H9 (cell line): ENCODE results near the gene KANSL3. TPM values are rescaled to one million over a fixed set of nuclear protein-coding genes. Genes with fewer than 3 reads are reported as not detected.

Experiments used
- DNase-seq: peaks from one replicate; pipeline ENCODE4 v3.0.0-alpha.2; 2017
- H2AFZ ChIP-seq: one replicate; pipeline ENCODE4 v1.6.1; 2013; ENCODE audit warnings: mild to moderate bottlenecking, low read length, control low read depth, moderate library complexity
- H2AK5ac ChIP-seq: 2 replicates; pipeline ENCODE4 v1.6.1; 2013; ENCODE audit warnings: low read length, control low read depth, mixed read lengths; ENCODE audit not compliant: insufficient read length
- H2BK120ac ChIP-seq: one replicate; pipeline ENCODE4 v1.6.1; 2013; ENCODE audit warnings: low read depth, mild to moderate bottlenecking, low read length, control low read depth, inconsistent platforms; ENCODE audit not compliant: poor library complexity, severe bottlenecking
- H2BK12ac ChIP-seq: 2 replicates; pipeline ENCODE4 v1.6.1; 2013; ENCODE audit warnings: low read length, control low read depth, mixed read lengths, low read depth; ENCODE audit not compliant: insufficient read length
- H2BK15ac ChIP-seq: 2 replicates; pipeline ENCODE4 v1.6.1; 2013; ENCODE audit warnings: low read depth, low read length, control low read depth
- H2BK20ac ChIP-seq: one replicate; pipeline ENCODE4 v1.6.1; 2013; ENCODE audit warnings: low read depth, mild to moderate bottlenecking, low read length, control low read depth, inconsistent platforms; ENCODE audit not compliant: poor library complexity, severe bottlenecking
- H2BK5ac ChIP-seq: 2 replicates; pipeline ENCODE4 v1.6.1; 2013; ENCODE audit warnings: low read length, control low read depth, mixed read lengths; ENCODE audit not compliant: insufficient read length
- H3K14ac ChIP-seq: 2 replicates; pipeline ENCODE4 v1.6.1; 2013; ENCODE audit warnings: low read length, control low read depth; ENCODE audit not compliant: insufficient read depth
- H3K18ac ChIP-seq: 2 replicates; pipeline ENCODE4 v1.6.1; 2013; ENCODE audit warnings: low read depth, mild to moderate bottlenecking, mixed read lengths, low read length, control low read depth; ENCODE audit not compliant: insufficient read length
- H3K23ac ChIP-seq: 2 replicates; pipeline ENCODE4 v1.6.1; 2013; ENCODE audit warnings: low read length, control low read depth, mixed read lengths, low read depth; ENCODE audit not compliant: insufficient read length
- H3K23me2 ChIP-seq: 2 replicates; pipeline ENCODE4 v1.6.1; 2013; ENCODE audit warnings: low read depth, mild to moderate bottlenecking, mixed read lengths, low read length, control low read depth; ENCODE audit not compliant: insufficient read length, poor library complexity, severe bottlenecking
- H3K27ac ChIP-seq: 2 replicates; pipeline ENCODE4 v1.5.1; 2013; ENCODE audit warnings: low read length, control low read depth, mixed read lengths, low read depth; ENCODE audit not compliant: insufficient read length
- H3K27me3 ChIP-seq: 2 replicates; pipeline ENCODE4 v1.6.1; 2013; ENCODE audit warnings: low read length, control low read depth, inconsistent platforms; ENCODE audit not compliant: insufficient read depth
- H3K4ac ChIP-seq: 2 replicates; pipeline ENCODE4 v1.6.1; 2013; ENCODE audit warnings: low read depth, mild to moderate bottlenecking, control low read depth, inconsistent platforms, low read length, moderate library complexity
- H3K4me1 ChIP-seq: 2 replicates; pipeline ENCODE4 v1.6.1; 2013; ENCODE audit warnings: low read length, control low read depth, inconsistent platforms; ENCODE audit not compliant: insufficient read depth
- H3K4me2 ChIP-seq: 2 replicates; pipeline ENCODE4 v1.6.1; 2013; ENCODE audit warnings: low read length, control low read depth, mixed read lengths; ENCODE audit not compliant: insufficient read length, insufficient read depth
- H3K56ac ChIP-seq: 2 replicates; pipeline ENCODE4 v1.6.1; 2013; ENCODE audit warnings: low read depth, mild to moderate bottlenecking, mixed read lengths, low read length, control low read depth; ENCODE audit not compliant: insufficient read length
- H3K79me1 ChIP-seq: 2 replicates; pipeline ENCODE4 v1.6.1; 2013; ENCODE audit warnings: low read depth, mild to moderate bottlenecking, moderate library complexity, low read length, control low read depth, inconsistent platforms; ENCODE audit not compliant: insufficient read depth, poor library complexity, severe bottlenecking
- H3K79me2 ChIP-seq: 2 replicates; pipeline ENCODE4 v1.6.1; 2013; ENCODE audit warnings: low read length, control low read depth, inconsistent platforms; ENCODE audit not compliant: insufficient read depth
- H3K9ac ChIP-seq: 2 replicates; pipeline ENCODE4 v1.6.1; 2013; ENCODE audit warnings: low read length, control low read depth, mixed read lengths; ENCODE audit not compliant: insufficient read length; ENCODE audit errors: extremely low read depth
- H3K9me3 ChIP-seq: one replicate; pipeline ENCODE4 v1.6.1; 2013; ENCODE audit warnings: low read depth, low read length, inconsistent platforms; ENCODE audit not compliant: control insufficient read depth
- H3T11ph ChIP-seq: one replicate; pipeline ENCODE4 v1.6.1; 2013; ENCODE audit warnings: mild to moderate bottlenecking, low read length, control low read depth, inconsistent platforms
- H4K20me1 ChIP-seq: one replicate; pipeline ENCODE4 v1.6.1; 2013; ENCODE audit not compliant: control insufficient read depth, insufficient read length, insufficient read depth
- H4K5ac ChIP-seq: 2 replicates; pipeline ENCODE4 v1.6.1; 2013; ENCODE audit warnings: low read depth, mild to moderate bottlenecking, mixed read lengths, low read length, control low read depth; ENCODE audit not compliant: insufficient read length
- H4K8ac ChIP-seq: replicated peaks from 2 replicates; pipeline ENCODE4 v1.6.1; 2013; ENCODE audit warnings: low read length, control low read depth, mixed read lengths, low read depth; ENCODE audit not compliant: insufficient read length
- H4K91ac ChIP-seq: 2 replicates; pipeline ENCODE4 v1.6.1; 2013; ENCODE audit warnings: low read depth, mild to moderate bottlenecking, moderate library complexity, mixed read lengths, low read length, control low read depth; ENCODE audit not compliant: insufficient read length
- H3K27ac Mint-ChIP-seq, 3 experiments: 2 replicates in 2 of 3; 3 replicates in 1 of 3; pipeline ENCODE4 v1.8.0; 2020 to 2021; ENCODE audit warnings: mixed read lengths in 3 of 3, mild to moderate bottlenecking in 1 of 3, moderate library complexity in 1 of 3
- H3K27me3 Mint-ChIP-seq: 2 replicates; pipeline ENCODE4 v1.8.0; 2021; ENCODE audit warnings: low read depth, mild to moderate bottlenecking, moderate library complexity, mixed read lengths
- H3K36me3 Mint-ChIP-seq, 3 experiments: 2 replicates in 2 of 3; 3 replicates in 1 of 3; pipeline ENCODE4 v1.8.0; 2020 to 2021; ENCODE audit warnings: low read depth in 3 of 3, mixed read lengths in 3 of 3; ENCODE audit not compliant: insufficient read depth in 1 of 3
- H3K4me1 Mint-ChIP-seq, 2 experiments: 2 replicates each; pipeline ENCODE4 v1.8.0; 2020; ENCODE audit warnings: mixed read lengths in 2 of 2
- H3K4me3 Mint-ChIP-seq, 2 experiments: 2 replicates in 1 of 2; 3 replicates in 1 of 2; pipeline ENCODE4 v1.8.0; 2020 to 2021; ENCODE audit warnings: mild to moderate bottlenecking in 2 of 2, mixed read lengths in 2 of 2, moderate library complexity in 1 of 2
- H3K9me3 Mint-ChIP-seq, 2 experiments: 2 replicates in 1 of 2; 3 replicates in 1 of 2; pipeline ENCODE4 v1.8.0; 2020; ENCODE audit warnings: mild to moderate bottlenecking in 2 of 2, mixed read lengths in 2 of 2, moderate library complexity in 1 of 2
- WGBS: extraction: QIAGEN DNeasy Blood & Tissue Kit; methylation state at CpG from one replicate; pipeline ENCODE4 v1.1.7; 2013; ENCODE audit warnings: missing lambda C conversion rate, low lambda C conversion rate, mixed read lengths; ENCODE audit not compliant: insufficient read length; ENCODE audit errors: extremely low coverage; 5-methylcytosine and 5-hydroxymethylcytosine counted together
- total RNA-seq: library from RNA; stranded (reverse); gene quantifications from 2 replicates; pipeline ENCODE4 v1.2.1, GENCODE V29; 2021
- TF ChIP-seq, protein P1 (sequence below): fragments of 200-600 bp; sonication (generic); conservative IDR thresholded peaks from 3 replicates; pipeline ENCODE4 v1.8.0; 2021; ENCODE audit warnings: antibody characterized with exemption, mild to moderate bottlenecking

The KANSL3 gene
- total RNA-seq, 1 experiment from 2014 or later, result 35.7 TPM

- Mint-ChIP-seq H3K4me1 (peaks cover 11 to 18% of the 10 kb centered on the region in 2 experiments), H3K9me3 (peaks cover 4 to 5% of the 10 kb centered on the region in 2 experiments; a peak in 3 of 5 replicates), H3K27me3 (peaks cover 6% of the 10 kb centered on the region), H3K27ac (no peak overlapping the region), H3K4me3 (no peak overlapping the region), H3K36me3 (peaks cover 4 to 6% (median 5%) of the 10 kb centered on the region in 3 experiments)
- no CpG with 5 or more reads among the region's 4 CpGs for WGBS
- no peak overlapping the region for H3K4me2 ChIP-seq
- DNase-seq, result no peak
- no peak overlapping the region for H2BK15ac ChIP-seq
- H3K56ac ChIP-seq, result no peak overlapping the region
- no peak overlapping the region for H2BK20ac ChIP-seq
- no peak overlapping the region for H2BK120ac ChIP-seq
- no peak overlapping the region for H4K91ac ChIP-seq
- H3K4me1 ChIP-seq, result no peaks in the 10 kb centered on the region
- H2AK5ac ChIP-seq, result no peak overlapping the region
- no peaks in the 10 kb centered on the region for H3K79me2 ChIP-seq
- no peaks in the 10 kb centered on the region for H3K27me3 ChIP-seq
- no peak overlapping the region for H3T11ph ChIP-seq
- H2BK5ac ChIP-seq, result no peak overlapping the region
- H2BK12ac ChIP-seq, result no peak overlapping the region
- no peak overlapping the region for H3K4ac ChIP-seq
- no peak overlapping the region for H4K8ac ChIP-seq
- H3K27ac ChIP-seq, result no peak overlapping the region
- no peaks in the 10 kb centered on the region for H3K9me3 ChIP-seq
- no peaks in the 10 kb centered on the region for H3K23me2 ChIP-seq
- no peak overlapping the region for H3K9ac ChIP-seq
- no peaks in the 10 kb centered on the region for H3K79me1 ChIP-seq
- no peak overlapping the region for H3K14ac ChIP-seq
- H4K20me1 ChIP-seq, result no peaks in the 10 kb centered on the region
- H3K18ac ChIP-seq, result no peak overlapping the region
- no peak overlapping the region for H3K23ac ChIP-seq
- H2AFZ ChIP-seq, result no peak overlapping the region
- TF ChIP-seq, protein P1, sequence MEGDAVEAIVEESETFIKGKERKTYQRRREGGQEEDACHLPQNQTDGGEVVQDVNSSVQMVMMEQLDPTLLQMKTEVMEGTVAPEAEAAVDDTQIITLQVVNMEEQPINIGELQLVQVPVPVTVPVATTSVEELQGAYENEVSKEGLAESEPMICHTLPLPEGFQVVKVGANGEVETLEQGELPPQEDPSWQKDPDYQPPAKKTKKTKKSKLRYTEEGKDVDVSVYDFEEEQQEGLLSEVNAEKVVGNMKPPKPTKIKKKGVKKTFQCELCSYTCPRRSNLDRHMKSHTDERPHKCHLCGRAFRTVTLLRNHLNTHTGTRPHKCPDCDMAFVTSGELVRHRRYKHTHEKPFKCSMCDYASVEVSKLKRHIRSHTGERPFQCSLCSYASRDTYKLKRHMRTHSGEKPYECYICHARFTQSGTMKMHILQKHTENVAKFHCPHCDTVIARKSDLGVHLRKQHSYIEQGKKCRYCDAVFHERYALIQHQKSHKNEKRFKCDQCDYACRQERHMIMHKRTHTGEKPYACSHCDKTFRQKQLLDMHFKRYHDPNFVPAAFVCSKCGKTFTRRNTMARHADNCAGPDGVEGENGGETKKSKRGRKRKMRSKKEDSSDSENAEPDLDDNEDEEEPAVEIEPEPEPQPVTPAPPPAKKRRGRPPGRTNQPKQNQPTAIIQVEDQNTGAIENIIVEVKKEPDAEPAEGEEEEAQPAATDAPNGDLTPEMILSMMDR, result no peak
- H4K5ac ChIP-seq, result no peak overlapping the region
Observed at GRCh38 chr2:96549466-96549785, 88.7 kb downstream of the KANSL3 start.
